Stimulated activated naive B cell treated with anti-CD40 and anti-IgM and Interleukin-4, amounts not matched to agents 10 μg/mL and 1 μg/mL and 100 μg/mL, for 72 hours (primary cell): ENCODE data around the gene TAS1R2.
"Not testable (repeated sequence)": the region's sequence is repeated elsewhere in the genome, so short reads cannot be mapped to it uniquely, and the experiment has no call there.

Source experiments
- ATAC-seq, 2 donors: fragments of 150-1000 bp; cut with Tn5 transposase; replicated peaks; 2 replicates each; pipeline ENCODE4 v1.10.0; 2021; ENCODE audit warnings: moderate library complexity in 1 of 2
- DNase-seq: peaks from one replicate; pipeline ENCODE4 v3.0.0; 2021
- H3K27ac Mint-ChIP-seq: one replicate; pipeline ENCODE4 v1.8.0; 2022; ENCODE audit warnings: mild to moderate bottlenecking, mixed read lengths
- H3K27me3 Mint-ChIP-seq, 2 donors: one replicate each; pipeline ENCODE4 v1.8.0; 2022; ENCODE audit warnings: mixed read lengths in 2 of 2
- H3K36me3 Mint-ChIP-seq, 2 donors: one replicate each; pipeline ENCODE4 v1.8.0; 2022; ENCODE audit warnings: mixed read lengths in 2 of 2, mild to moderate bottlenecking in 1 of 2
- H3K4me1 Mint-ChIP-seq, 2 donors: one replicate each; pipeline ENCODE4 v1.8.0; 2022; ENCODE audit warnings: mixed read lengths in 2 of 2, mild to moderate bottlenecking in 1 of 2
- H3K4me3 Mint-ChIP-seq, 2 donors: one replicate each; pipeline ENCODE4 v1.8.0; 2022; ENCODE audit warnings: mild to moderate bottlenecking in 2 of 2, mixed read lengths in 2 of 2, moderate library complexity in 1 of 2
- H3K9me3 Mint-ChIP-seq, 2 donors: one replicate each; pipeline ENCODE4 v1.8.0; 2022; ENCODE audit warnings: mixed read lengths in 2 of 2, mild to moderate bottlenecking in 1 of 2

The TAS1R2 gene

DNA sequence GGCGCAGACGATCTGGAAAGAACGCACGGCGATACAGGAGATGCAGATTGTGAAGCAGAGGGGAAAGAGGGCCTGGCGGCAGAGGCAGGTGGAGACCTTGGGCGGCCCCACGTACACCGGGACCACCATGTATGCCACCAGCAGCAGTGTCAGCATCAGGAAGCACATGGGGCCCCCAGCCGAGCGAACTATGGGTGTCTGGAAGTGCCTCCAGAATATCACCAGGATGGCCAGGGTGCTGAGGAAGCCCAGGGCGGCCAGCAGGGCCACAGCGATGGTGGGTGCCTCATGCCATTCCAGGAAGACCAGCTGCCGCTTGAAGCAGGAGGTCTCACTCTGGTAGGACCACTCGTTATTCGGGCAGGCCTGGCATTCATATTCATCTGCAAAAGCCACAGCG is 19.3 kb downstream of the TAS1R2 start:
- Mint-ChIP-seq H3K36me3 (peaks cover 0 to 3% of the 10 kb centered on the region in 2 donors), H3K9me3 (peaks cover 6 to 10% of the 10 kb centered on the region in 2 donors), H3K27me3 (peaks cover 24 to 28% of the 10 kb centered on the region in 2 donors), H3K4me3 (no peak overlapping the region), H3K4me1 (no peaks in the 10 kb centered on the region), H3K27ac (no peak overlapping the region)
- DNase-seq (no peak), ATAC-seq (no peak)

GRCh38 chr1:18836654-18837053 is 22.8 kb downstream of the TAS1R2 start:
- H3K4me1 Mint-ChIP-seq: no peaks in the 10 kb centered on the region
- ATAC-seq (no peak), DNase-seq (no peak)
- H3K27ac Mint-ChIP-seq: no peak overlapping the region
- no peaks in the 10 kb centered on the region for H3K9me3 Mint-ChIP-seq
- no peaks in the 10 kb centered on the region for H3K36me3 Mint-ChIP-seq
- peaks cover 17 to 21% of the 10 kb centered on the region in 2 donors for H3K27me3 Mint-ChIP-seq
- H3K4me3 Mint-ChIP-seq: no peak overlapping the region

DNA sequence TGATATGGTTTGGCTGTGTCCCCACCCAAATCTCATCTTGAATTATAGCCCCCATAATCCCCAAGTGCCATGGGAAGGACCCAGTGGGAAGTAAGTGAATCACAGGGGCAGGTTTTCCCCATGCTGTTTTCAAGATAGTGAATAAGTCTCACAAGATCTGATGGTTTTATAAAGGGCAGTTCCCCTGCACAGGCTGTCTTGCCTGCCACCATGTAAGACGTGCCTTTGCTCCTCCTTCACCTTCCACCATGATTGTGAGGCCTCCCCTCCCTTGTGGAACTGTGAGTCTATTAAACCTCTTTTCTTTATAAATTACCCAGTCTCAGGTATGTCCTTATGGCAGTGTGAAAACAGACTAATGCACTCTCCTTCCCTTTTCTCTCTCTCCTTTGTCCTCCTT is 27.1 kb downstream of the TAS1R2 start:
- peaks cover 9 to 10% of the 10 kb centered on the region in 2 donors for H3K27me3 Mint-ChIP-seq
- H3K36me3 Mint-ChIP-seq: not testable (repeated sequence)

DNA sequence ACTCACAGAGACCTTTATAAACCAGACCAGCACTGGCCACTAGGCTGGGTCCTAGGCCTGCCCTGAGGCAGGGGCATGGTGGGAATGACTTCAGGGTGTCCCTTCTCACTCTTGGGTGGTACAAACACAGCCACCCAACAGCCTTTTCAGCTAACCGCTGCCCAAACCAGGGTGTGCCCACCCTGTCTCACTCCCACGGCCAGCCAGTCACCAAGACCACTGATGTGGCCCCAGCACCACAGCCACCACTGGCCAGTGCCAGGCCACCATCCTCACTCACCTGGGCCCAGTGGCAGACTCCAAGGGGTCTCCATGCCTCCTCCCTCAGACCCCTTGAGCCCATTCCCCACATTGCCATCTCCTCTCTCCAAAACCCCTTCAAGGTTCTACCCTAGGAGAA is 27.8 kb downstream of the TAS1R2 start:
- ATAC-seq (no peak), DNase-seq (no peak)
- peaks cover 0 to 1% of the 10 kb centered on the region in 2 donors for H3K9me3 Mint-ChIP-seq
- H3K4me1 Mint-ChIP-seq: no peaks in the 10 kb centered on the region
- no peaks in the 10 kb centered on the region for H3K36me3 Mint-ChIP-seq
- H3K27me3 Mint-ChIP-seq: peaks cover 9 to 10% of the 10 kb centered on the region in 2 donors
- H3K4me3 Mint-ChIP-seq: no peak overlapping the region
- no peak overlapping the region for H3K27ac Mint-ChIP-seq

More for the DNA sequence above, 27.1 kb downstream of the TAS1R2 start:
- not testable (repeated sequence) for H3K4me1 Mint-ChIP-seq, H3K4me3 Mint-ChIP-seq, H3K27ac Mint-ChIP-seq, ATAC-seq, H3K9me3 Mint-ChIP-seq, DNase-seq

- H3K9me3 Mint-ChIP-seq: peaks cover 5% of the 10 kb centered on the region in 2 donors
- H3K4me1 Mint-ChIP-seq: no peaks in the 10 kb centered on the region
- no peak overlapping the region for H3K27ac Mint-ChIP-seq
- no peak for ATAC-seq
- H3K27me3 Mint-ChIP-seq: peaks cover 6 to 10% of the 10 kb centered on the region in 2 donors
- no peak overlapping the region for H3K4me3 Mint-ChIP-seq
- DNase-seq: no peak
- H3K36me3 Mint-ChIP-seq: no peaks in the 10 kb centered on the region
These were observed 28.9 kb downstream of the TAS1R2 start for GRCh38 chr1:18830596-18830995.

DNA sequence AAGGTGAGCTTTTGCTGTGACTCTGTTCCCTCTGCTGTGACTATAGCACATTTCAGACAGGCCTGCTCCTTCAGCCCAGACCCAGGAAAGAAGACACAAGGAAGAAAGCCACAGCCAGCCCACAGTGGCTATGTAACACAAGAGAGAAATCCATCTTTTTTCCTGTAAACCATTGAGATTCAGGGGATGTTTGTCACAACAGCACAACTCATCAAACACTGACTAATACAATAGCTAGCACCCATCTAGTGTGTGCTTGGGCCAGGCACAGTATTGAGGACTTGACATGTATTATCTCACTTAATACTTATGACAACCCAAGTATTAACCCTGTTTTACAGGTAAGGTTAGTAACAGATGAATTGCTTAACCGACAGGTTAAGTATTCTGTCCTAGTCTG is 29.8 kb downstream of the TAS1R2 start:
- H3K9me3 Mint-ChIP-seq: peaks cover 6% of the 10 kb centered on the region in 2 donors
- no peaks in the 10 kb centered on the region for H3K4me1 Mint-ChIP-seq
- ATAC-seq (no peak), DNase-seq (no peak)
- H3K27ac Mint-ChIP-seq: no peak overlapping the region
- peaks cover 0 to 11% of the 10 kb centered on the region in 2 donors for H3K27me3 Mint-ChIP-seq
- H3K4me3 Mint-ChIP-seq: no peak overlapping the region
- H3K36me3 Mint-ChIP-seq: no peaks in the 10 kb centered on the region

GRCh38 chr1:18828224-18828623 is 31.2 kb downstream of the TAS1R2 start:
- peaks cover 6 to 7% of the 10 kb centered on the region in 2 donors for H3K9me3 Mint-ChIP-seq
- no peak overlapping the region for H3K4me3 Mint-ChIP-seq
- H3K4me1 Mint-ChIP-seq: no peaks in the 10 kb centered on the region
- H3K36me3 Mint-ChIP-seq: no peaks in the 10 kb centered on the region
- H3K27me3 Mint-ChIP-seq: peaks cover 4 to 19% of the 10 kb centered on the region in 2 donors
- DNase-seq (no peak), ATAC-seq (no peak)
- no peak overlapping the region for H3K27ac Mint-ChIP-seq

- peaks cover 38 to 44% of the 10 kb centered on the region in 2 donors for H3K27me3 Mint-ChIP-seq
- H3K4me1 Mint-ChIP-seq: no peaks in the 10 kb centered on the region
- ATAC-seq (no peak), DNase-seq (no peak)
- no peak overlapping the region for H3K27ac Mint-ChIP-seq
- peaks cover 6% of the 10 kb centered on the region in 2 donors for H3K9me3 Mint-ChIP-seq
- peaks cover 0 to 1% of the 10 kb centered on the region in 2 donors for H3K36me3 Mint-ChIP-seq
- no peak overlapping the region for H3K4me3 Mint-ChIP-seq
These were observed 36.0 kb downstream of the TAS1R2 start for GRCh38 chr1:18823438-18823837.

- Mint-ChIP-seq H3K4me1 (no peaks in the 10 kb centered on the region), H3K36me3 (peaks cover 0 to 1% of the 10 kb centered on the region in 2 donors), H3K9me3 (peaks cover 5 to 6% of the 10 kb centered on the region in 2 donors), H3K4me3 (no peak overlapping the region), H3K27me3 (peaks cover 59 to 62% of the 10 kb centered on the region in 2 donors), H3K27ac (no peak overlapping the region)
- ATAC-seq: peak; percentile 60 to 65
- DNase-seq: peak; percentile 25
These were observed 38.4 kb downstream of the TAS1R2 start for GRCh38 chr1:18820791-18821641.

DNA sequence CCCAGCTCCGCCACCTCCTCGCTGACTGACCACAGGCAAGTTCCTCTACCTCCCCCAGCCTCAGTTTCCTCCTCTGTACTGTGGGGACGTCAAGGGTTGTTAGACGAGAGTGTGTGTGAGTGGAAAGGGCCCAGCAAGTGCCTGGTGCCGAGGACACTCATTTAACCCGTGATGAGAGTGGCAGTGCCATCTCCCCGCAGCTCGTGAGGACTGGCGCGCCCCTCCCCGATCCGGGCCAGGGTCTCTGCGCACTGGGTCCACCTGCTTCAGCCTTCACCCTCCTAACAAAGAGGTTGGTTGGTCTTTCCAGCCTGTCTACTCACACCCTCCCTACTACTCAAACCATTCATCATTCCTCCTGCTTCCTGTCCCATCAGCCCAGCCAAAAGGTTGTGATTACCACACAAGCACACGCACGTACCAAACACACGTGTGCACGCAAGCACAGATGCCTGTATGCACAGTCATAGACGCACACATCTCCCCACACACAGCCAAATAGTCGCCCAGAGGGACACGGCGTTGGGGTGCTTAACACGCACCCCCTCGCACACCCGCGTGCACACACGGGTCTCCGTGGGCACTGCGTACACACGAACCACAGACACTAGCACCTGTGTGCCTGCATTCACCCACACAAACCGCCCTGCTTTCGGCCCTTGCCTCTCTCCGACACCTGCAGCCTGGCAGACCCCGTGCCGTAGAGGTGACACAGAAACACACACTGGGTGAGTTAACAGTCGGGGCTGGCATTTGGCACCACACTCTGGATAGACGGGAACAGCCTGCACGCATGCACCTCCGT is 39.3 kb downstream of the TAS1R2 start:
- Mint-ChIP-seq H3K36me3 (peaks cover 0 to 1% of the 10 kb centered on the region in 2 donors), H3K27ac (no peak overlapping the region), H3K4me3 (no peak overlapping the region), H3K27me3 (peaks cover 56 to 59% of the 10 kb centered on the region in 2 donors), H3K4me1 (no peaks in the 10 kb centered on the region), H3K9me3 (peaks cover 0 to 2% of the 10 kb centered on the region in 2 donors)
- no peak for DNase-seq
- ATAC-seq: peak in 1 of 2 donors; percentile 14

GRCh38 chr1:18819203-18819602 is 40.3 kb downstream of the TAS1R2 start:
- ATAC-seq: no peak
- no peak for DNase-seq
- H3K27ac Mint-ChIP-seq: no peak overlapping the region
- peaks cover 0 to 1% of the 10 kb centered on the region in 2 donors for H3K36me3 Mint-ChIP-seq
- peaks cover 0 to 2% of the 10 kb centered on the region in 2 donors for H3K9me3 Mint-ChIP-seq
- H3K4me3 Mint-ChIP-seq: no peak overlapping the region
- no peaks in the 10 kb centered on the region for H3K4me1 Mint-ChIP-seq
- H3K27me3 Mint-ChIP-seq: peaks cover 53 to 59% of the 10 kb centered on the region in 2 donors

DNA sequence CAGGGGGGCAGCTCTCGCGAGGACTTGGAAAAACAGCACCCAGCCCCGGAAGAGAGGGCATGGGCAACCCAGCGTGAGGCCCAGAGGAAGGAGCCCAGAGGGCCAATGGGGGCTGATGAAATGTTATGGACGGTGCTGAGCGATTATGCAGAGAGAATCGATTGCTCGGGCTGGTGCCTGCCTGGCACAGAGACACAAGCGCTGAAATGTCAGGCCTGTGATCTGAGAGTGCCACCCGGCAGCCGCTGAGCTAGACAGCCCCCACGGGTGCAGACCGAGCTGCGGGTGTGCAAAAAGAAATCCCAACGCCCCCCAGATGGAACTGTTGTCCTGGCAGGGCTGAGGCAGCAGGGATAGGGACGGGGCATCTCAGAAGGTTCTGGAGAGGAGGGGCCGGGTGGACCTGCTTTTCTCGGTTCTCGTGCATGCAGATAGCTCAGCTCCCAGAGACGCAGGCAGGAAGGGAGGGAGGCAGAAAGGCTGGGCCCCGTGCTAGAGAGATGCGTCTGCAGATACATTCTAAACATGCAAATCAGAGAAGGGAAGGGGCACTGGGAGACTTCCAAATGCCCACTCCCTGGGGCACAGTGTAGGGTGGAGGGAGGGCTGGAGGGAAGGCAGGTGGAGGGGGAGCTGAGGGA is 41.5 kb downstream of the TAS1R2 start:
- no peaks in the 10 kb centered on the region for H3K4me1 Mint-ChIP-seq
- DNase-seq (no peak), ATAC-seq (no peak)

GRCh38 chr1:18817316-18817715 is 42.1 kb downstream of the TAS1R2 start:
- no peaks in the 10 kb centered on the region for H3K4me1 Mint-ChIP-seq
- DNase-seq: no peak
- H3K27ac Mint-ChIP-seq: no peak overlapping the region
- no peak overlapping the region for H3K4me3 Mint-ChIP-seq
- no peaks in the 10 kb centered on the region for H3K9me3 Mint-ChIP-seq
- peaks cover 0 to 1% of the 10 kb centered on the region in 2 donors for H3K36me3 Mint-ChIP-seq
- peaks cover 48 to 59% of the 10 kb centered on the region in 2 donors for H3K27me3 Mint-ChIP-seq
- no peak for ATAC-seq

More for the DNA sequence above, 41.5 kb downstream of the TAS1R2 start:
- H3K4me3 Mint-ChIP-seq: no peak overlapping the region
- no peak overlapping the region for H3K27ac Mint-ChIP-seq
- H3K27me3 Mint-ChIP-seq: peaks cover 44 to 55% of the 10 kb centered on the region in 2 donors
- no peaks in the 10 kb centered on the region for H3K9me3 Mint-ChIP-seq
- H3K36me3 Mint-ChIP-seq: peaks cover 0 to 1% of the 10 kb centered on the region in 2 donors

- ATAC-seq (no peak), DNase-seq (no peak)
- peaks cover 51 to 64% of the 10 kb centered on the region in 2 donors for H3K27me3 Mint-ChIP-seq
- no peaks in the 10 kb centered on the region for H3K4me1 Mint-ChIP-seq
- H3K9me3 Mint-ChIP-seq: no peaks in the 10 kb centered on the region
- peaks cover 0 to 1% of the 10 kb centered on the region in 2 donors for H3K36me3 Mint-ChIP-seq
- no peak overlapping the region for H3K4me3 Mint-ChIP-seq
- H3K27ac Mint-ChIP-seq: no peak overlapping the region
These were observed 42.7 kb downstream of the TAS1R2 start for GRCh38 chr1:18816808-18817207.
